ENCODE results near the gene TCP11L2.

DNA sequence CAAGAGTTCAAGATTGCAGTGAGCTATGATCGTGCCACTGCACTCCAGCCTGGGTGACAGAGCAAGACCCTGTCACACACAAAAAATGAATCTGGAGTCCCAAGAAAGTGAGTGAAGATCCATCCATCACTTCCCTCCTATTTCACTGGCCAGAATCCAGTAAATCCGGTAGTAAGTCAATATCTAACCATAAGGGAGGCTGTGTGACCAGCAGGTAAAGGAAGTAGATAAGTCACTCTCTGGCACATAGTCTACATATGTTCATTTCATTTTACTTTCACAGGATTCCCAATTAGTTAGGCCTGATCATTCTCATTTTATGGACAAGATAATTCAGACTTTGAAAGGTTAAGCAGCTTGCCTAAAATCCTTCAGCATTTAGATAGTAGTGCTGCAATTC is 11.9 kb upstream of the TCP11L2 start:
- TF ChIP-seq, protein P1, sequence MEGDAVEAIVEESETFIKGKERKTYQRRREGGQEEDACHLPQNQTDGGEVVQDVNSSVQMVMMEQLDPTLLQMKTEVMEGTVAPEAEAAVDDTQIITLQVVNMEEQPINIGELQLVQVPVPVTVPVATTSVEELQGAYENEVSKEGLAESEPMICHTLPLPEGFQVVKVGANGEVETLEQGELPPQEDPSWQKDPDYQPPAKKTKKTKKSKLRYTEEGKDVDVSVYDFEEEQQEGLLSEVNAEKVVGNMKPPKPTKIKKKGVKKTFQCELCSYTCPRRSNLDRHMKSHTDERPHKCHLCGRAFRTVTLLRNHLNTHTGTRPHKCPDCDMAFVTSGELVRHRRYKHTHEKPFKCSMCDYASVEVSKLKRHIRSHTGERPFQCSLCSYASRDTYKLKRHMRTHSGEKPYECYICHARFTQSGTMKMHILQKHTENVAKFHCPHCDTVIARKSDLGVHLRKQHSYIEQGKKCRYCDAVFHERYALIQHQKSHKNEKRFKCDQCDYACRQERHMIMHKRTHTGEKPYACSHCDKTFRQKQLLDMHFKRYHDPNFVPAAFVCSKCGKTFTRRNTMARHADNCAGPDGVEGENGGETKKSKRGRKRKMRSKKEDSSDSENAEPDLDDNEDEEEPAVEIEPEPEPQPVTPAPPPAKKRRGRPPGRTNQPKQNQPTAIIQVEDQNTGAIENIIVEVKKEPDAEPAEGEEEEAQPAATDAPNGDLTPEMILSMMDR (IDR thresholded peaks at IDR 0.05; ENCODE audit: low read length) = no peak
- TF ChIP-seq EZH2 (optimal IDR thresholded peaks at IDR 0.05; ENCODE audit: low read depth, low read length) = no peak
- no peak for TF ChIP-seq EZH2phosphoT487 (IDR thresholded peaks at IDR 0.05; ENCODE audit: low read length)
